HCT116 (cell line): ENCODE measurements around the gene ADAM11. TPM values are rescaled to one million over a fixed set of nuclear protein-coding genes. Genes with fewer than 3 reads are reported as not detected.
"Not testable (repeated sequence)": the region's sequence is repeated elsewhere in the genome, so short reads cannot be mapped to it uniquely, and the experiment has no call there.

Experiments
- ATAC-seq: fragments of 200-7000 bp; cut with Tn5 transposase; 2 replicates; pipeline ENCODE4 v1.9.1; 2020; ENCODE audit warnings: mild to moderate bottlenecking, moderate library complexity
- BruUV-seq: library from RNA; stranded (reverse); fragments of 400-500 nt; replicated peaks from 2 replicates; lab custom pipeline; 2021; lab: Mats Ljungman, UMichigan
- CTCF ChIA-PET: fragments of 300-600 bp; sonication (Branson Sonifier 250); formaldehyde crosslinking; loops from one replicate; lab custom pipeline; 2021; ENCODE audit warnings: antibody characterized with exemption; lab: Charles Lee
- POLR2A ChIA-PET: fragments of 300-600, 350-600 bp; sonication (Branson Sonifier 250); formaldehyde crosslinking; loops from one replicate; lab custom pipeline; 2021; ENCODE audit warnings: antibody characterized with exemption; lab: Charles Lee
- RAD21 ChIA-PET, 2 experiments: fragments of 300-600 bp; sonication (Branson Sonifier 250); formaldehyde crosslinking; loops; one replicate each; lab custom pipeline; 2023; ENCODE audit warnings: low total read pairs in 2 of 2; ENCODE audit not compliant: uncharacterized antibody in 2 of 2, unreplicated experiment in 2 of 2, low non-redundant PET in 1 of 2; lab: Charles Lee
- DNase-seq: peaks from one replicate; pipeline ENCODE4 v3.0.0-alpha.2; 2010; ENCODE audit warnings: low read depth, low spot score
- H2AFZ ChIP-seq: fragments of 200-600 bp; shearing (Covaris generic), sonication (generic); 2 replicates; pipeline ENCODE4 v1.6.1; 2017; ENCODE audit warnings: low read depth, mixed run types, mixed read lengths, antibody characterized with exemption, low read length; ENCODE audit not compliant: poor library complexity, severe bottlenecking
- H3K27ac ChIP-seq: 2 replicates; pipeline ENCODE4 v1.5.1; 2012; ENCODE audit warnings: low read depth, low read length
- H3K27me3 ChIP-seq: fragments of 200-600 bp; sonication (generic); 2 replicates; pipeline ENCODE4 v1.6.1; 2016; ENCODE audit warnings: mixed run types, low read length, mixed read lengths; ENCODE audit not compliant: insufficient read depth
- H3K36me3 ChIP-seq, 2 experiments: fragments of 200-500 bp in 1 of 2; fragments of 200-600 bp in 1 of 2; sonication (Bioruptor generic) in 1 of 2; sonication (generic) in 1 of 2; 2 replicates each; pipeline versions ENCODE4 v1.5.1 to v1.6.1; 2014 to 2016; ENCODE audit warnings: low read length in 2 of 2, inconsistent platforms in 1 of 2, mixed read lengths in 1 of 2, mixed run types in 1 of 2; ENCODE audit not compliant: insufficient read depth in 2 of 2, control insufficient read depth in 1 of 2
- H3K4me1 ChIP-seq, 2 experiments: fragments of 200-600 bp in 1 of 2; sonication (generic) in 1 of 2; 2 replicates each; pipeline versions ENCODE4 v1.5.1 to v1.6.1; 2012 to 2017; ENCODE audit warnings: low read length in 2 of 2, inconsistent platforms in 1 of 2, mild to moderate bottlenecking in 1 of 2, mixed read lengths in 1 of 2, mixed run types in 1 of 2, moderate library complexity in 1 of 2; ENCODE audit not compliant: insufficient read depth in 2 of 2, control insufficient read depth in 1 of 2
- H3K4me2 ChIP-seq: fragments of 200-600 bp; sonication (generic); 2 replicates; pipeline ENCODE4 v1.6.1; 2017; ENCODE audit warnings: mixed run types, low read length, mixed read lengths
- H3K4me3 ChIP-seq, 2 experiments: fragments of 200-600 bp in 1 of 2; sonication (generic) in 1 of 2; replicated peaks in 1 of 2; 2 replicates each; pipeline ENCODE4 v1.5.1; 2011 to 2016; ENCODE audit warnings: low read length in 2 of 2, control low read depth in 1 of 2, low read depth in 1 of 2, mild to moderate bottlenecking in 1 of 2, mixed read lengths in 1 of 2, mixed run types in 1 of 2
- H3K79me2 ChIP-seq: fragments of 200-600 bp; sonication (generic); 2 replicates; pipeline ENCODE4 v1.6.1; 2017; ENCODE audit warnings: mild to moderate bottlenecking, mixed run types, low read length, moderate library complexity, mixed read lengths; ENCODE audit not compliant: insufficient read depth
- H3K9ac ChIP-seq: fragments of 200-600 bp; sonication (generic); 2 replicates; pipeline ENCODE4 v1.6.1; 2016; ENCODE audit warnings: low read length, mixed read lengths
- H3K9me2 ChIP-seq: fragments of 200-600 bp; sonication (generic), shearing (Covaris generic); 2 replicates; pipeline ENCODE4 v1.6.1; 2017; ENCODE audit warnings: mixed run types, mild to moderate bottlenecking, moderate library complexity; ENCODE audit not compliant: insufficient read depth
- H3K9me3 ChIP-seq, 2 experiments: fragments of 200-500 bp in 1 of 2; fragments of 200-600 bp in 1 of 2; sonication (Bioruptor generic) in 1 of 2; sonication (generic) in 1 of 2; 2 replicates each; pipeline ENCODE4 v1.6.1; 2014 to 2017; ENCODE audit warnings: low read length in 2 of 2, mixed read lengths in 2 of 2, inconsistent platforms in 1 of 2, low read depth in 1 of 2, mild to moderate bottlenecking in 1 of 2, mixed run types in 1 of 2, moderate library complexity in 1 of 2; ENCODE audit not compliant: control insufficient read depth in 1 of 2, insufficient read depth in 1 of 2
- H4K20me1 ChIP-seq: fragments of 200-600 bp; sonication (generic), shearing (Covaris generic); 2 replicates; pipeline ENCODE4 v1.6.1; 2017; ENCODE audit warnings: mixed run types, mild to moderate bottlenecking, moderate library complexity; ENCODE audit not compliant: insufficient read depth
- ATF3 ChIP-seq: IDR thresholded peaks from 2 replicates; pipeline ENCODE4 v1.6.1; 2012
- CBX3 ChIP-seq: IDR thresholded peaks from 2 replicates; pipeline ENCODE4 v1.6.1; 2012; ENCODE audit warnings: low read depth
- CEBPB ChIP-seq: IDR thresholded peaks from 2 replicates; pipeline ENCODE4 v1.6.1; 2012; ENCODE audit warnings: low read depth
- EGR1 ChIP-seq: IDR thresholded peaks from 2 replicates; pipeline ENCODE4 v1.6.1; 2012; ENCODE audit warnings: low read depth
- EZH2phosphoT487 ChIP-seq: fragments of 200-600 bp; IDR thresholded peaks from 2 replicates; pipeline ENCODE4 v1.6.1; 2018; ENCODE audit warnings: antibody characterized with exemption, borderline replicate concordance
- FOSL1 ChIP-seq: IDR thresholded peaks from 2 replicates; pipeline ENCODE4 v1.6.1; 2012; ENCODE audit warnings: low read depth
- JUND ChIP-seq: IDR thresholded peaks from 2 replicates; pipeline ENCODE4 v1.6.1; 2012
- MAX ChIP-seq: IDR thresholded peaks from 2 replicates; pipeline ENCODE4 v1.6.1; 2012
- POLR2A ChIP-seq: IDR thresholded peaks from 2 replicates; pipeline ENCODE4 v1.7.0; 2011; ENCODE audit warnings: borderline replicate concordance; ENCODE audit not compliant: insufficient read depth, insufficient read length; ENCODE audit errors: extremely low read depth
- POLR2AphosphoS5 ChIP-seq: IDR thresholded peaks from 2 replicates; pipeline ENCODE4 v1.6.1; 2011; ENCODE audit warnings: mild to moderate bottlenecking, low read depth, low read length, moderate library complexity
- RAD21 ChIP-seq: IDR thresholded peaks from 2 replicates; pipeline ENCODE4 v1.6.1; 2012; ENCODE audit warnings: low read depth, mild to moderate bottlenecking
- SIN3A ChIP-seq: IDR thresholded peaks from 2 replicates; pipeline ENCODE4 v1.6.1; 2012; ENCODE audit warnings: low read depth
- SP1 ChIP-seq: IDR thresholded peaks from 2 replicates; pipeline ENCODE4 v1.6.1; 2012; ENCODE audit warnings: low read depth
- SRF ChIP-seq: IDR thresholded peaks from 2 replicates; pipeline ENCODE4 v1.6.1; 2012; ENCODE audit warnings: low read depth
- TCF7L2 ChIP-seq: IDR thresholded peaks from 2 replicates; pipeline ENCODE4 v1.7.0; 2011; ENCODE audit warnings: borderline replicate concordance, inconsistent platforms; ENCODE audit not compliant: insufficient read depth, insufficient read length; ENCODE audit errors: extremely low read depth
- YY1 ChIP-seq: IDR thresholded peaks from 2 replicates; pipeline ENCODE4 v1.6.1; 2011; ENCODE audit warnings: low read length, low read depth, moderate library complexity, mild to moderate bottlenecking; ENCODE audit not compliant: insufficient replicate concordance; ENCODE audit errors: extremely low read depth
- ZBTB33 ChIP-seq: IDR thresholded peaks from 2 replicates; pipeline ENCODE4 v1.6.1; 2011; ENCODE audit warnings: mild to moderate bottlenecking, low read length, moderate library complexity; ENCODE audit not compliant: insufficient replicate concordance; ENCODE audit errors: extremely low read depth
- ZFX ChIP-seq: fragments of 450-650 bp; IDR thresholded peaks from 2 replicates; pipeline ENCODE4 v1.6.1; 2017
- ZNF274 ChIP-seq: fragments of 200-500 bp; sonication (Bioruptor generic); IDR thresholded peaks from 2 replicates; pipeline ENCODE4 v1.6.1; 2014; ENCODE audit warnings: mild to moderate bottlenecking, low read depth, low read length, inconsistent platforms
- intact Hi-C: fragments of 100-400 bp; cut with micrococcal nuclease; formaldehyde crosslinking; loops from 2 replicates; pipeline ENCODE4 v1.10.0; 2022
- total RNA-seq: library from RNA; stranded (reverse); gene quantifications from one replicate; pipeline ENCODE4 v1.2.1, GENCODE V29; 2021; ENCODE audit not compliant: unreplicated experiment

The ADAM11 gene
- total RNA-seq, 1 experiment from 2014 or later: 7.7 TPM

- POLR2A ChIA-PET: interaction anchor here (1.0 kb wide), 1 partner anchor 238 kb away, joined by 3 read pairs; no protein-coding TSS in a partner anchor
- ATAC-seq: no peak
- peaks cover 98% of the 10 kb centered on the region for H3K79me2 ChIP-seq
Observed at GRCh38 chr17:44812263-44812662, 53.5 kb downstream of the ADAM11 start.

GRCh38 chr17:44818508-44818907 is 59.7 kb downstream of the ADAM11 start:
- DNase-seq, POLR2A ChIA-PET, CTCF ChIA-PET, H3K9me2 ChIP-seq, H3K9me3 ChIP-seq, H3K27me3 ChIP-seq, H3K36me3 ChIP-seq, H4K20me1 ChIP-seq, H2AFZ ChIP-seq, intact Hi-C loops, RAD21 ChIA-PET, BruUV-seq: not testable (repeated sequence)
- Histone ChIP-seq H3K79me2 (peaks cover 89% of the 10 kb centered on the region), H3K4me3 (peak overlapping the region in 1 of 2 experiments; percentile 7; a peak in 2 of 4 replicates), H3K27ac (peak overlapping the region; percentile 50), H3K4me2 (peak overlapping the region; percentile 65), H3K9ac (peak overlapping the region; percentile 53), H3K4me1 (peaks cover 70 to 95% of the 10 kb centered on the region in 2 experiments)
- 0 out of 2 replicates have a peak, but pooled peaks have one; percentile 19 for ATAC-seq

More at GRCh38 chr17:44812263-44812662, 53.5 kb downstream of the ADAM11 start:
- no peaks in the 10 kb centered on the region for H3K27me3 ChIP-seq
- CTCF ChIA-PET: interaction anchor here (1.1 kb wide), 1 partner anchor 33 kb away, joined by 3 read pairs; no protein-coding TSS in a partner anchor
- peaks cover 31 to 70% of the 10 kb centered on the region in 2 experiments for H3K4me1 ChIP-seq
- BruUV-seq: no TSS peak
- TF ChIP-seq RAD21 (no peak), POLR2A (no peak), ZBTB33 (no peak), TCF7L2 (no peak), SIN3A (no peak), FOSL1 (no peak), EZH2phosphoT487 (no peak), YY1 (no peak), SRF (no peak), POLR2AphosphoS5 (no peak), JUND (no peak), CEBPB (no peak), ZNF274 (no peak), CBX3 (no peak), ZFX (no peak), ATF3 (no peak), SP1 (no peak), EGR1 (no peak), MAX (no peak)
- no peaks in the 10 kb centered on the region for H3K9me3 ChIP-seq
- peaks cover 6% of the 10 kb centered on the region; the same call in 1 of the 2 replicates for H4K20me1 ChIP-seq
- H3K4me3 ChIP-seq: no peak overlapping the region
- intact Hi-C loops: no loop called here
- no peak for DNase-seq
- H2AFZ ChIP-seq: no peak overlapping the region
- H3K4me2 ChIP-seq: no peak overlapping the region
- no peaks in the 10 kb centered on the region for H3K9me2 ChIP-seq
- no peaks in the 10 kb centered on the region for H3K36me3 ChIP-seq
- RAD21 ChIA-PET: no interaction called here
- no peak overlapping the region for H3K27ac ChIP-seq
- no peak overlapping the region for H3K9ac ChIP-seq
